ENCODE results near the gene PDIA5. TPM values are rescaled to one million over a fixed set of nuclear protein-coding genes. Genes with fewer than 3 reads are reported as not detected.
"Not testable (repeated sequence)": the region's sequence is repeated elsewhere in the genome, so short reads cannot be mapped to it uniquely, and the experiment has no call there.

PDIA5 gene
- total RNA-seq, 4 donors from 2014 or later: 3.9 to 13.0 (median 12.0) TPM

GRCh38 chr3:123148772-123149171, 81.9 kb downstream of the PDIA5 start:
- Histone ChIP-seq H3K4me3 (no peak overlapping the region), H3K27me3 (no peaks in the 10 kb centered on the region), H3K9me3 (no peaks in the 10 kb centered on the region), H3K36me3 (peaks cover 8 to 83% (median 27%) of the 10 kb centered on the region in 3 donors), H3K27ac (no peak overlapping the region), H3K4me1 (no peaks in the 10 kb centered on the region)
- DNase-seq: no peak
- TF ChIP-seq CTCF (IDR thresholded peaks at IDR 0.05) (no peak), POLR2A (IDR thresholded peaks at IDR 0.05) (no peak)
- intact Hi-C loops (cut with DNase I): no loop called here
- 94 to 96% methylated on average over 8 of the region's 8 CpGs for whole genome bisulfite sequencing, 2 donors

- TF ChIP-seq POLR2A (IDR thresholded peaks at IDR 0.05) (no peak), CTCF (IDR thresholded peaks at IDR 0.05) (no peak)
- DNase-seq: no peak
- no peaks in the 10 kb centered on the region for H3K4me1 ChIP-seq
- intact Hi-C loops (cut with DNase I): no loop called here
- no peak overlapping the region for H3K27ac ChIP-seq
- H3K27me3 ChIP-seq: no peaks in the 10 kb centered on the region
- H3K36me3 ChIP-seq: peaks cover 8 to 82% (median 27%) of the 10 kb centered on the region in 3 donors
- H3K9me3 ChIP-seq: no peaks in the 10 kb centered on the region
- WGBS, 2 donors: 75 to 80% methylated on average over 3 of the region's 3 CpGs
- no peak overlapping the region for H3K4me3 ChIP-seq
These were observed 82.7 kb downstream of the PDIA5 start for GRCh38 chr3:123149525-123149924.

- Histone ChIP-seq H3K27me3 (no peaks in the 10 kb centered on the region), H3K27ac (no peak overlapping the region), H3K36me3 (peaks cover 8 to 82% (median 27%) of the 10 kb centered on the region in 3 donors), H3K9me3 (no peaks in the 10 kb centered on the region), H3K4me3 (no peak overlapping the region), H3K4me1 (no peaks in the 10 kb centered on the region)
- intact Hi-C loops (cut with DNase I): no loop called here
- no peak for TF ChIP-seq CTCF (IDR thresholded peaks at IDR 0.05)
- TF ChIP-seq POLR2A (IDR thresholded peaks at IDR 0.05): no peak
- no peak for DNase-seq
- 90 to 92% methylated on average over 14 to 15 of the region's 15 CpGs for WGBS, 2 donors
These were observed 83.8 kb downstream of the PDIA5 start for GRCh38 chr3:123150449-123151215.

- Histone ChIP-seq H3K4me1 (no peaks in the 10 kb centered on the region), H3K9me3 (no peaks in the 10 kb centered on the region), H3K4me3 (no peak overlapping the region), H3K36me3 (peaks cover 8 to 82% (median 23%) of the 10 kb centered on the region in 3 donors), H3K27me3 (no peaks in the 10 kb centered on the region), H3K27ac (no peak overlapping the region)
- TF ChIP-seq POLR2A (IDR thresholded peaks at IDR 0.05) (no peak), CTCF (IDR thresholded peaks at IDR 0.05) (no peak)
- WGBS, 2 donors: 89 to 94% methylated on average over 3 to 7 of the region's 7 CpGs
- DNase-seq: no peak
- intact Hi-C loops (cut with DNase I): no loop called here
These were observed 84.5 kb downstream of the PDIA5 start for GRCh38 chr3:123151251-123151705.

- peaks cover 8 to 82% (median 22%) of the 10 kb centered on the region in 3 donors for H3K36me3 ChIP-seq
- WGBS, 2 donors: 50 to 57% methylated on average over 2 to 3 of the region's 3 CpGs
- H3K27ac ChIP-seq; H3K9me3 ChIP-seq; intact Hi-C loops (cut with DNase I); DNase-seq; H3K4me3 ChIP-seq; H3K4me1 ChIP-seq; H3K27me3 ChIP-seq: not testable (repeated sequence)
These were observed 85.1 kb downstream of the PDIA5 start for GRCh38 chr3:123151853-123152420.

All from esophagus squamous epithelium (tissue), 5 donors.